H1 (cell line): ENCODE results near the gene EGFL6. TPM values are rescaled to one million over a fixed set of nuclear protein-coding genes. Genes with fewer than 3 reads are reported as not detected.
"Not testable (repeated sequence)": the region's sequence is repeated elsewhere in the genome, so short reads cannot be mapped to it uniquely, and the experiment has no call there.

ENCODE experiments used
- CTCF ChIA-PET: fragments of 300-600 bp; sonication (Branson Sonifier 250); formaldehyde crosslinking; loops from one replicate; lab custom pipeline; 2021; ENCODE audit not compliant: partially characterized antibody; lab: Charles Lee
- POLR2A ChIA-PET: fragments of 300-600 bp; sonication (Branson Sonifier 250); formaldehyde crosslinking; loops from one replicate; lab custom pipeline; 2021; ENCODE audit warnings: inconsistent platforms; ENCODE audit not compliant: partially characterized antibody; lab: Charles Lee
- DNase-seq, 2 experiments: peaks; one replicate each; pipeline versions ENCODE4 v3.0.0 to v3.0.0-alpha.2; 2010 to 2022; ENCODE audit warnings: low spot score in 2 of 2, low read depth in 1 of 2, mixed read lengths in 1 of 2
- FAIRE-seq: peaks from 2 replicates; lab custom pipeline; 2011; peaks lifted over from hg19 to GRCh38; lab: Jason Lieb, UNC
- H2AFZ ChIP-seq: 2 replicates; pipeline ENCODE4 v1.8.1; 2012; ENCODE audit warnings: low read length, inconsistent platforms
- H2AK5ac ChIP-seq: 2 replicates; pipeline ENCODE4 v1.6.1; 2013; ENCODE audit warnings: low read depth, low read length
- H2BK120ac ChIP-seq: replicated peaks from 2 replicates; pipeline ENCODE3; 2013; ENCODE audit warnings: low read depth, low read length, inconsistent platforms
- H2BK12ac ChIP-seq: 2 replicates; pipeline ENCODE4 v1.6.1; 2013; ENCODE audit warnings: low read depth, low read length
- H2BK15ac ChIP-seq: 2 replicates; pipeline ENCODE4 v1.6.1; 2013; ENCODE audit warnings: low read length
- H2BK20ac ChIP-seq: 2 replicates; pipeline ENCODE4 v1.6.1; 2013; ENCODE audit warnings: low read length
- H2BK5ac ChIP-seq: 2 replicates; pipeline ENCODE4 v1.6.1; 2013; ENCODE audit warnings: low read depth, low read length
- H3K14ac ChIP-seq: 2 replicates; pipeline ENCODE4 v1.6.1; 2013; ENCODE audit warnings: inconsistent platforms; ENCODE audit not compliant: insufficient read length
- H3K18ac ChIP-seq: 2 replicates; pipeline ENCODE4 v1.6.1; 2013; ENCODE audit warnings: low read length; ENCODE audit errors: extremely low read depth
- H3K23ac ChIP-seq: 2 replicates; pipeline ENCODE4 v1.6.1; 2013; ENCODE audit warnings: inconsistent platforms; ENCODE audit not compliant: insufficient read length
- H3K23me2 ChIP-seq: 2 replicates; pipeline ENCODE4 v1.6.1; 2013; ENCODE audit warnings: low read depth, low read length
- H3K27ac ChIP-seq: 2 replicates; pipeline ENCODE4 v1.6.1; 2011; ENCODE audit warnings: low read depth, low read length, inconsistent platforms
- H3K27me3 ChIP-seq, 4 experiments: replicated peaks in 1 of 4; 1 replicate in 1 of 4; 2 replicates in 3 of 4; pipeline versions ENCODE4 v1.6.1 to v1.8.1; 2011 to 2013; ENCODE audit warnings: low read length in 3 of 4, mild to moderate bottlenecking in 3 of 4, inconsistent platforms in 2 of 4, mixed read lengths in 2 of 4, moderate library complexity in 1 of 4; ENCODE audit not compliant: control insufficient read depth in 3 of 4, insufficient read depth in 3 of 4; ENCODE audit errors: extremely low read depth in 1 of 4
- H3K36me3 ChIP-seq, 4 experiments: 2 replicates each; pipeline versions ENCODE4 v1.6.1 to v1.8.1; 2011 to 2013; ENCODE audit warnings: mild to moderate bottlenecking in 4 of 4, low read length in 3 of 4, moderate library complexity in 2 of 4, control low read depth in 1 of 4, inconsistent platforms in 1 of 4; ENCODE audit not compliant: insufficient read depth in 4 of 4, control insufficient read depth in 2 of 4
- H3K4ac ChIP-seq: replicated peaks from 2 replicates; pipeline ENCODE3; 2013; ENCODE audit warnings: low read length, low read depth, mixed read lengths, inconsistent platforms; ENCODE audit not compliant: insufficient read length
- H3K4me1 ChIP-seq, 4 experiments: replicated peaks in 1 of 4; 1 replicate in 1 of 4; 2 replicates in 3 of 4; pipeline versions ENCODE4 v1.6.1 to v1.8.1; 2011 to 2013; ENCODE audit warnings: low read length in 3 of 4, inconsistent platforms in 2 of 4, mixed read lengths in 1 of 4; ENCODE audit not compliant: insufficient read depth in 4 of 4, control insufficient read depth in 3 of 4
- H3K4me2 ChIP-seq, 2 experiments: 2 replicates each; pipeline versions ENCODE4 v1.6.1 to v1.8.1; 2011 to 2013; ENCODE audit warnings: low read depth in 2 of 2, low read length in 2 of 2, control low read depth in 1 of 2, inconsistent platforms in 1 of 2, mild to moderate bottlenecking in 1 of 2; ENCODE audit not compliant: insufficient read depth in 1 of 2
- H3K4me3 ChIP-seq, 4 experiments: fragments of 200-600, 300-600 bp in 1 of 4; sonication (generic), shearing (Covaris generic), sonication (Bioruptor Twin) in 1 of 4; 2 replicates each; pipeline versions ENCODE4 v1.5.1 to v1.8.1; 2011 to 2016; ENCODE audit warnings: low read length in 4 of 4, low read depth in 3 of 4, control low read depth in 2 of 4, inconsistent platforms in 2 of 4, mild to moderate bottlenecking in 2 of 4, mixed read lengths in 1 of 4, moderate library complexity in 1 of 4; ENCODE audit not compliant: insufficient read depth in 2 of 4; ENCODE audit errors: extremely low read depth in 1 of 4
- H3K56ac ChIP-seq: replicated peaks from 2 replicates; pipeline ENCODE3; 2013; ENCODE audit warnings: low read depth, mild to moderate bottlenecking, mixed read lengths, low read length, inconsistent platforms; ENCODE audit not compliant: insufficient read length
- H3K79me1 ChIP-seq: 2 replicates; pipeline ENCODE4 v1.6.1; 2013; ENCODE audit warnings: low read depth, low read length, control low read depth
- H3K79me2 ChIP-seq, 2 experiments: 2 replicates each; pipeline versions ENCODE4 v1.6.1 to v1.8.1; 2012 to 2013; ENCODE audit warnings: low read length in 2 of 2, mild to moderate bottlenecking in 2 of 2, inconsistent platforms in 1 of 2; ENCODE audit not compliant: insufficient read depth in 2 of 2, control insufficient read depth in 1 of 2
- H3K9ac ChIP-seq, 4 experiments: replicated peaks in 1 of 4; 1 replicate in 1 of 4; 2 replicates in 3 of 4; pipeline versions ENCODE4 v1.6.1 to v1.8.1; 2011 to 2013; ENCODE audit warnings: low read depth in 3 of 4, low read length in 3 of 4, control low read depth in 2 of 4, mild to moderate bottlenecking in 2 of 4, moderate library complexity in 2 of 4, inconsistent platforms in 1 of 4; ENCODE audit errors: extremely low read depth in 1 of 4
- H3K9me3 ChIP-seq, 2 experiments: 2 replicates each; pipeline versions ENCODE4 v1.6.1 to v1.8.1; 2012 to 2013; ENCODE audit warnings: mild to moderate bottlenecking in 2 of 2, moderate library complexity in 2 of 2, control low read depth in 1 of 2, inconsistent platforms in 1 of 2, low read depth in 1 of 2, low read length in 1 of 2, mixed read lengths in 1 of 2; ENCODE audit not compliant: insufficient read depth in 2 of 2
- H4K20me1 ChIP-seq, 2 experiments: replicated peaks in 1 of 2; 2 replicates each; pipeline versions ENCODE3 to v1.8.1; 2011 to 2013; ENCODE audit warnings: inconsistent platforms in 2 of 2, low read length in 2 of 2, mild to moderate bottlenecking in 1 of 2; ENCODE audit not compliant: insufficient read depth in 2 of 2, control insufficient read depth in 1 of 2
- H4K5ac ChIP-seq: 2 replicates; pipeline ENCODE4 v1.6.1; 2013; ENCODE audit warnings: low read length, low read depth, mixed read lengths, inconsistent platforms; ENCODE audit not compliant: insufficient read length
- H4K8ac ChIP-seq: 2 replicates; pipeline ENCODE4 v1.8.0; 2013; ENCODE audit warnings: mild to moderate bottlenecking, moderate library complexity, low read length, inconsistent platforms; ENCODE audit not compliant: insufficient read depth; ENCODE audit errors: extremely low read depth
- H4K91ac ChIP-seq: replicated peaks from 2 replicates; pipeline ENCODE3; 2013; ENCODE audit warnings: low read length, mixed read lengths, inconsistent platforms; ENCODE audit not compliant: insufficient read length
- CHD1 ChIP-seq: IDR thresholded peaks from 2 replicates; pipeline ENCODE4 v1.6.1; 2012; ENCODE audit warnings: low read depth, low read length, improper control_type of control experiment
- KDM1A ChIP-seq: fragments of 200-600, 300-600 bp; sonication (generic); IDR thresholded peaks from 2 replicates; pipeline ENCODE4 v1.7.1; 2016; ENCODE audit warnings: mild to moderate bottlenecking, low read length, borderline replicate concordance
- RXRA ChIP-seq: IDR thresholded peaks from 2 replicates; pipeline ENCODE4 v1.6.1; 2011; ENCODE audit warnings: low read depth, mild to moderate bottlenecking, low read length, moderate library complexity; ENCODE audit not compliant: insufficient read depth
- WGBS, 2 experiments: shearing (Covaris generic) in 1 of 2; methylation state at CpG; one replicate each; pipeline versions ENCODE4 v1.1.6 to v1.1.7; 2013 to 2015; ENCODE audit warnings: low lambda C conversion rate in 2 of 2, mixed read lengths in 2 of 2, inconsistent platforms in 1 of 2, low coverage in 1 of 2, missing lambda C conversion rate in 1 of 2; ENCODE audit not compliant: insufficient replicate concordance in 2 of 2, insufficient coverage in 1 of 2, insufficient read length in 1 of 2; ENCODE audit errors: extremely low coverage in 1 of 2, missing lambda C conversion rate in 1 of 2; 5-methylcytosine and 5-hydroxymethylcytosine counted together
- polyA plus RNA-seq, 7 experiments: library from polyadenylated mRNA; depleted of rRNA in 3 of 7; stranded (reverse) in 5 of 7; unstranded in 2 of 7; fragments of >200 nt in 5 of 7; fragments of 200-250 nt in 2 of 7; gene quantifications; 1 replicate in 5 of 7; 2 replicates in 1 of 7; 4 replicates in 1 of 7; pipeline versions ENCODE4 v1.2.1 to v1.2.3, GENCODE V29; 2011 to 2013; ENCODE audit warnings: missing spikeins in 2 of 7, mixed read lengths in 2 of 7
- total RNA-seq: library from RNA; stranded (reverse); fragmentation: NEBNext Ultra II Directional; extraction: Animal tissue kit (Norgen Biotek cat#: 25700); gene quantifications from 2 replicates; pipeline ENCODE4 v1.2.1, GENCODE V29; 2021
- TF ChIP-seq, protein P1 (sequence below), 3 experiments: IDR thresholded peaks; 1 replicate in 2 of 3; 2 replicates in 1 of 3; pipeline versions ENCODE4 v1.5.1 to v1.6.1; 2011; ENCODE audit warnings: low read length in 3 of 3, mild to moderate bottlenecking in 3 of 3, inconsistent platforms in 2 of 3, low read depth in 1 of 3, moderate library complexity in 1 of 3; ENCODE audit not compliant: insufficient read depth in 1 of 3; ENCODE audit errors: control extremely low read depth in 1 of 3

EGFL6 gene
- total and polyA plus RNA-seq, 2 of the 8 experiments (the other 6 are each of a cell fraction or from before 2014, with no cell fraction given), result 0.93 to 1.1 TPM

DNA sequence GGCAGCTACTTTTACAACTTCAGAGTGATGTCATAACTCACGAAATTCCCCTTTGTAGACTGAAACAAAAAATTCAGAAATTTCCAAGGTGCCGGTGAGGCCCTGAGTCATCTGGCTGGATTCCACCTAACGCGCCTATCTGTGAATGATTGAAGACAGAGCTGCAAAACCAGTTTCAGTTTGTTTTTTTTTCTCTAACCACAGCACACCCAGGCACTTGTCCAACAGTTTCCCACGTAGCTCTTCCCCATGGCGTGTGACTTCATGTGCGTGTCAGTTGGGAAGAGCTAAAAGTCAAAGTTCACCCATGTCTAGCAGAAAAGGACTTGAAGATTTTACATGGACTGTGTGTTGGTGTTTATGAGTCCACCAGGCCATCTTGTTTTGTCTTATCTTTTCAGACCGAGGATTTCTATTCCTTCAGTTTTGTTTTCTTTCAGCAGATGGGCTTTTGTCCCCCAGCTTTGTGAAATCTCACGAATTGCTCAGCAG is 99.9 kb downstream of the EGFL6 start (continued):
- TF ChIP-seq, protein P1, sequence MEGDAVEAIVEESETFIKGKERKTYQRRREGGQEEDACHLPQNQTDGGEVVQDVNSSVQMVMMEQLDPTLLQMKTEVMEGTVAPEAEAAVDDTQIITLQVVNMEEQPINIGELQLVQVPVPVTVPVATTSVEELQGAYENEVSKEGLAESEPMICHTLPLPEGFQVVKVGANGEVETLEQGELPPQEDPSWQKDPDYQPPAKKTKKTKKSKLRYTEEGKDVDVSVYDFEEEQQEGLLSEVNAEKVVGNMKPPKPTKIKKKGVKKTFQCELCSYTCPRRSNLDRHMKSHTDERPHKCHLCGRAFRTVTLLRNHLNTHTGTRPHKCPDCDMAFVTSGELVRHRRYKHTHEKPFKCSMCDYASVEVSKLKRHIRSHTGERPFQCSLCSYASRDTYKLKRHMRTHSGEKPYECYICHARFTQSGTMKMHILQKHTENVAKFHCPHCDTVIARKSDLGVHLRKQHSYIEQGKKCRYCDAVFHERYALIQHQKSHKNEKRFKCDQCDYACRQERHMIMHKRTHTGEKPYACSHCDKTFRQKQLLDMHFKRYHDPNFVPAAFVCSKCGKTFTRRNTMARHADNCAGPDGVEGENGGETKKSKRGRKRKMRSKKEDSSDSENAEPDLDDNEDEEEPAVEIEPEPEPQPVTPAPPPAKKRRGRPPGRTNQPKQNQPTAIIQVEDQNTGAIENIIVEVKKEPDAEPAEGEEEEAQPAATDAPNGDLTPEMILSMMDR (IDR thresholded peaks at IDR 0.05; ENCODE audit: control extremely low read depth in 1 of 3, insufficient read depth in 1 of 3, low read depth in 1 of 3, low read length in 3 of 3), result no peak
- TF ChIP-seq KDM1A (no peak), CHD1 (no peak), RXRA (no peak)

DNA sequence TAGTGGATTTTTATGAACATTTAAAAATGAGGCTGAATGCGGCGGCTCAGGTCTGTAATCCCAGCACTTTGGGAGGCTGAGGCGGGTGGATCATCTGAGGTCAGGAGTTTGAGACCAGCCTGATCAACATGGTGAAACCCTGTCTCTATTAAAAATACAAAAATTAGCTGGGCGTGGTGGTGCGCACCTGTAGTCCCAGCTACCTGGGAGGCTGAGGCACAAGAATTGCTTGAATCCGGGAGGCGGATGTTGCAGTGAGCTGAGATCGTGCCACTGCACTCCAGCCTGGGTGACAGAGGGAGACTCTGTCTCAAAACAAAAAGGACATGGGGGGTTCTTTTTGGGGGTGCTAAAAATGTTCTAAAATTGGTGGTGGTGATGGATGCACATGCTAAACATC is 100.4 kb downstream of the EGFL6 start:
- H4K20me1 ChIP-seq, H3K9ac ChIP-seq, H2BK12ac ChIP-seq, H3K36me3 ChIP-seq, H3K4ac ChIP-seq, H3K27ac ChIP-seq, H3K23me2 ChIP-seq, H3K23ac ChIP-seq, H2BK20ac ChIP-seq, DNase-seq, H2AK5ac ChIP-seq, H2BK5ac ChIP-seq, H3K27me3 ChIP-seq, H3K9me3 ChIP-seq, FAIRE-seq, H4K5ac ChIP-seq, H3K79me2 ChIP-seq, H4K8ac ChIP-seq, H4K91ac ChIP-seq, H3K4me3 ChIP-seq, H3K4me1 ChIP-seq, H3K4me2 ChIP-seq, H3K14ac ChIP-seq, H3K56ac ChIP-seq, H2BK15ac ChIP-seq, H3K18ac ChIP-seq, H2AFZ ChIP-seq, H2BK120ac ChIP-seq, H3K79me1 ChIP-seq: not testable (repeated sequence)
- no CpG with 5 or more reads among the region's 8 CpGs for WGBS, 2 experiments
- ChIA-PET POLR2A (interaction anchor here (0.6 kb wide), 1 partner anchor 64 kb away, joined by 3 read pairs; the partner anchor contains the start of genes OFD1 and TRAPPC2), CTCF (interaction anchor here (1.1 kb wide), 2 partner anchors 10 to 13 kb away, joined by 4 read pairs; no protein-coding TSS in a partner anchor)
